Superior temporal gyrus (tissue), 1 donor: ENCODE data around the gene AATK.

Experiments
- DNase-seq: peaks from one replicate; pipeline ENCODE4 v3.0.0-alpha.2; 2016; ENCODE audit errors: extremely low spot score

AATK gene

GRCh38 chr17:81127526-81128177, 38.4 kb downstream of the AATK start:
- DNase-seq = peak; percentile 7

GRCh38 chr17:81127133-81127455, 38.9 kb downstream of the AATK start:
- peak; percentile 5 for DNase-seq

GRCh38 chr17:81126281-81127132, 39.5 kb downstream of the AATK start:
- DNase-seq = peak; percentile 62

GRCh38 chr17:81125573-81126081, 40.4 kb downstream of the AATK start:
- DNase-seq = peak; percentile 26

GRCh38 chr17:81124377-81124776, 41.6 kb downstream of the AATK start:
- DNase-seq = no peak

GRCh38 chr17:81123052-81124048, 42.7 kb downstream of the AATK start:
- DNase-seq = peak; percentile 24

GRCh38 chr17:81121841-81122733, 43.9 kb downstream of the AATK start:
- DNase-seq = peak; percentile 7

GRCh38 chr17:81120695-81121621, 45.1 kb downstream of the AATK start:
- DNase-seq = no peak

GRCh38 chr17:81120149-81120484, 45.9 kb downstream of the AATK start:
- DNase-seq = no peak

- peak; percentile 94 for DNase-seq
Observed at GRCh38 chr17:81119223-81120148, 46.5 kb downstream of the AATK start.

GRCh38 chr17:81118308-81119221, 47.5 kb downstream of the AATK start:
- DNase-seq = no peak

GRCh38 chr17:81117672-81118198, 48.3 kb downstream of the AATK start:
- no peak for DNase-seq

- DNase-seq = no peak
Observed at GRCh38 chr17:81116704-81117103, 49.3 kb downstream of the AATK start.

- DNase-seq = no peak
Observed at GRCh38 chr17:81115749-81116464, 50.1 kb downstream of the AATK start.

GRCh38 chr17:81115219-81115618, 50.8 kb downstream of the AATK start:
- DNase-seq = no peak

- DNase-seq = no peak
Observed at GRCh38 chr17:81114351-81115093, 51.5 kb downstream of the AATK start.
